ENCODE data around the gene PTH2R. TPM values are rescaled to one million over a fixed set of nuclear protein-coding genes. Genes with fewer than 3 reads are reported as not detected.

The PTH2R gene
- total and polyA plus RNA-seq, 12 donors, result 0.01 TPM; not detected in 11

DNA sequence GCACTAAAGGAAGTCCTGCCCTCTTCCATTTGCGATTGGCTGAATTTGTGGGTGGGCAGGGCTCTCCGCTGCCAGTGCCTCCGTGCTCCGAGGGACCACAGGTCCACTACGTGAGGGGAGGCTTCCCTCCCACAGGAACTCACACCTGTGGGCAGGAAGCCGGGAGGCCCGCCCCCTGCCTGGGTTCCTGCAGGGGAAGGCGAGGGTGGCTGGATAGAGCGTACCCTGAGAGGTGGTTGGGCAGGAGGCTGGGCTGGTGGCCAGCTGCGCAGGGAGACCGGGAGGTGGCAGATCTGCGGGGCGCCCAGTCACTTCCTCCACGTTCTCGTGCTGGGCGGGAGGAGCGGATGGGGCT is 47.0 kb upstream of the PTH2R start:
- peak; percentile 35 to 66 (median 46) for ATAC-seq
- Histone ChIP-seq H3K36me3 (peaks cover 0 to 43% (median 12%) of the 10 kb centered on the region in 9 donors), H3K27me3 (no peaks in the 10 kb centered on the region), H3K9me3 (peaks cover 0 to 11% (median 2%) of the 10 kb centered on the region in 11 donors), H3K4me1 (peaks cover 0 to 20% (median 0%) of the 10 kb centered on the region in 9 donors), H3K27ac (no peak overlapping the region), H3K4me3 (peak overlapping the region in 1 of 10 donors; percentile 39)
- intact Hi-C loops (cut with DNase I), result no loop called here
- TF ChIP-seq, protein P1, sequence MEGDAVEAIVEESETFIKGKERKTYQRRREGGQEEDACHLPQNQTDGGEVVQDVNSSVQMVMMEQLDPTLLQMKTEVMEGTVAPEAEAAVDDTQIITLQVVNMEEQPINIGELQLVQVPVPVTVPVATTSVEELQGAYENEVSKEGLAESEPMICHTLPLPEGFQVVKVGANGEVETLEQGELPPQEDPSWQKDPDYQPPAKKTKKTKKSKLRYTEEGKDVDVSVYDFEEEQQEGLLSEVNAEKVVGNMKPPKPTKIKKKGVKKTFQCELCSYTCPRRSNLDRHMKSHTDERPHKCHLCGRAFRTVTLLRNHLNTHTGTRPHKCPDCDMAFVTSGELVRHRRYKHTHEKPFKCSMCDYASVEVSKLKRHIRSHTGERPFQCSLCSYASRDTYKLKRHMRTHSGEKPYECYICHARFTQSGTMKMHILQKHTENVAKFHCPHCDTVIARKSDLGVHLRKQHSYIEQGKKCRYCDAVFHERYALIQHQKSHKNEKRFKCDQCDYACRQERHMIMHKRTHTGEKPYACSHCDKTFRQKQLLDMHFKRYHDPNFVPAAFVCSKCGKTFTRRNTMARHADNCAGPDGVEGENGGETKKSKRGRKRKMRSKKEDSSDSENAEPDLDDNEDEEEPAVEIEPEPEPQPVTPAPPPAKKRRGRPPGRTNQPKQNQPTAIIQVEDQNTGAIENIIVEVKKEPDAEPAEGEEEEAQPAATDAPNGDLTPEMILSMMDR (IDR thresholded peaks at IDR 0.05), result no peak
- peak; percentile 5 to 21 for DNase-seq
- WGBS, 2 donors, result 89 to 91% methylated on average over 17 of the region's 17 CpGs

DNA sequence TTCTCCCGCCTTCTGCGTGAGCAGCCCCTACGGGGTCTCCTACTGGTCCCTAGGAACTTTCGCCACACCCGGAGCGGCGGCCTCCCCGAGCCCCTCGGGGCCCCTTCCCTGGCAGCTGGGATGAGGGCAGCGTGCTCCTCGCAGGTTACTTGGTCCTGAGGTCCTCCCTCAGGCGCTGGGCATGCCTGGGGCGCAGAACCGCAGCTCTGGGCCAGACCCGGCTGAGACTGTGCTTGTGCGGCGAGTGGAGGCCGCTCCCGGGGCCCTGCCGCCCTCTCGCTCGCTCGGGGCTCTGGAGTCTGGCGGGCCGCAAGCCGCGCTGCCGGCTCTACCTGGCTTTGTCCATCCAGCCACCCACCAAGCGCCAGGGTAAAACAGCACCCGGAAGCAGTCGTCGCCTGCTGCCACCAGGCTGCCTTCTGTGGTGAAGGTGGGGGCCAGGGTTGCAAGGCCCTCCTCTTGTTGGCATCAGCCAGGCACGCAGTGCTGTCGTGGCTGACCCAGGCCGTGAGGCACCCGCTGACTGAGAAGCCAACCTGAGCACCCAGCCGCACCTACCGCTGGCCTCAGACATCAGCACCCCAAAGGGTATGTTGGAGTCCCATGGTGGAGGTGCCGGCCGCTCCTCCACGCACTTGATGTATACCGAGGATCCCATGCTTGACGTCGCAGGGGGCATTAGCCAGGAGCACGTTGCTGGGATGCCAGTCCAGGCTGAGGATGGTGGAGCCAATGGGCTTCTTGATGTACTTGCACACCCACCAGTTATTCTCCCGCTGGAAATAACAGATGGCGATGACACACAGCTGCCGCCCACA is 46.1 kb upstream of the PTH2R start:
- H3K9me3 ChIP-seq, result peaks cover 0 to 18% (median 6%) of the 10 kb centered on the region in 11 donors
- no peaks in the 10 kb centered on the region for H3K27me3 ChIP-seq
- intact Hi-C loops (cut with DNase I), result no loop called here
- TF ChIP-seq, protein P1 (IDR thresholded peaks at IDR 0.05), result no peak
- no peak overlapping the region for H3K27ac ChIP-seq
- 94% methylated on average over 47 to 48 of the region's 48 CpGs for WGBS, 2 donors
- H3K36me3 ChIP-seq, result peaks cover 0 to 34% (median 3%) of the 10 kb centered on the region in 9 donors
- peaks cover 0 to 20% (median 0%) of the 10 kb centered on the region in 9 donors for H3K4me1 ChIP-seq
- DNase-seq (no peak), ATAC-seq (peak in 3 of 8 donors; percentile 22 to 80 (median 40))
- no peak overlapping the region for H3K4me3 ChIP-seq

DNA sequence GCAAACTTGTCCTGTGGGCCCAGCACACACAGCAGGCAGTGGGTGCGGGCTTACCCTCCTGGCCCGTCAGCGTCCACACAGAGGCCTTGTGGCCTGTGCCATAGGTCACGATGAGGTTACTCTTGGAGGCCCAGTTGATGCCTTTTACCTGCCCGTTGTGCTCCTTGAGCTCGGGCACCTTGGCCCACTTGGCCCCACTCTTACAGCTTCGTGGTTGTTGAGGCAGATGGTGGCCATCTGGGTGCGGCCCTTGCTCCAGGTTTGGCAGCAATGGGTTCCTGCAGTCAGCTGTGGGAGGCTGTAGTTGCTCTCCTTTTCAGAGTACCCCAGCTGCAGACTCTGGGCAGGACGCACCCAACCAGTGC is 45.5 kb upstream of the PTH2R start:
- DNase-seq (no peak), ATAC-seq (peak in 2 of 8 donors; percentile 44 to 53)
- H3K36me3 ChIP-seq, result peaks cover 0 to 28% (median 0%) of the 10 kb centered on the region in 9 donors
- no peak overlapping the region for H3K4me3 ChIP-seq
- H3K27ac ChIP-seq, result no peak overlapping the region
- TF ChIP-seq, protein P1 (IDR thresholded peaks at IDR 0.05), result no peak
- peaks cover 0 to 20% (median 0%) of the 10 kb centered on the region in 9 donors for H3K4me1 ChIP-seq
- intact Hi-C loops (cut with DNase I), result no loop called here
- WGBS, 2 donors, result 96 to 98% methylated on average over 9 of the region's 9 CpGs
- H3K27me3 ChIP-seq, result no peaks in the 10 kb centered on the region
- H3K9me3 ChIP-seq, result peaks cover 0 to 19% (median 6%) of the 10 kb centered on the region in 11 donors

DNA sequence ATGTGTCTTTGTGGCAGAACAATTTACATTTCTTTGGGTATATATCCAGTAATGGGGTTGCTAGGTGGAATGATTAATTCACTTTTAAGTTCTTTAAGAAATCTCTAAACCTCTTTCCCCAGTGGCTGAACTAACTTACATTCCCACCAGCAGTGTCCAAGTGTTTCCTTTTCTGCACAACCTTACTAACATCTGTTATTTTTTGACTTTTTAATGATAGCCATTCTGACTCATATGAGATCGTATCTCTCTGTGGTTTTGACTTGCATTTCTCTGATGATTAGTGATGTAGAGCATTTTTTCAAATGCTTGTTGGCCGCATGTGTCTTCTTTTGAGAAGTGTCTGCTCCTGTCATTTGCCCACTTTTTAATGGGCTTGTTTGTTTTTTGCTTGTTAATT is 43.1 kb upstream of the PTH2R start:
- no peak for ATAC-seq
- intact Hi-C loops (cut with DNase I), result no loop called here

More for the DNA sequence above, 43.1 kb upstream of the PTH2R start:
- Histone ChIP-seq H3K9me3 (peaks cover 0 to 19% (median 6%) of the 10 kb centered on the region in 11 donors), H3K27me3 (no peaks in the 10 kb centered on the region), H3K27ac (no peak overlapping the region), H3K4me3 (no peak overlapping the region), H3K4me1 (peaks cover 0 to 10% (median 0%) of the 10 kb centered on the region in 9 donors), H3K36me3 (peaks cover 0 to 11% (median 0%) of the 10 kb centered on the region in 9 donors)
- DNase-seq, result no peak
- WGBS, 2 donors, result 67 to 76% methylated on average over 2 of the region's 2 CpGs
- TF ChIP-seq, protein P1 (IDR thresholded peaks at IDR 0.05), result no peak

Measured in heart right ventricle (tissue), 16 donors.